Measurements from ENCODE around the gene RET.

The RET gene

GRCh38 chr10:43173120-43173519 lies 96.3 kb downstream of the RET start:
- no peaks in the 10 kb centered on the region for H3K27me3 ChIP-seq (ENCODE audit: low read depth, low read length)
- no peaks in the 10 kb centered on the region for H3K9me3 ChIP-seq (ENCODE audit: insufficient read depth, low read length)
- H4K20me1 ChIP-seq (ENCODE audit: insufficient read depth, low read length), result no peaks in the 10 kb centered on the region
- no peak overlapping the region for H3K4me3 ChIP-seq (ENCODE audit: low read length)
- H3K27ac ChIP-seq (ENCODE audit: low read length), result no peak overlapping the region
- no peak overlapping the region for H3K9ac ChIP-seq (ENCODE audit: low read length)
- no peak overlapping the region for H2AFZ ChIP-seq (ENCODE audit: low read depth, low read length)
- TF ChIP-seq EZH2phosphoT487 (IDR thresholded peaks at IDR 0.05; ENCODE audit: low read depth), result no peak
- TF ChIP-seq CTCF (IDR thresholded peaks at IDR 0.05; ENCODE audit: low read depth, low read length), result no peak
- H3K4me2 ChIP-seq (ENCODE audit: low read length), result no peak overlapping the region
- peaks cover 12% of the 10 kb centered on the region for H3K36me3 ChIP-seq (replicated peaks; ENCODE audit: low read depth, low read length)
- 0 out of 2 replicates have a peak, but pooled peaks cover 3% of the 10 kb centered on the region for H3K4me1 ChIP-seq (ENCODE audit: low read length)
- H3K79me2 ChIP-seq (ENCODE audit: low read length), result no peaks in the 10 kb centered on the region

GRCh38 chr10:43174969-43175368 lies 98.1 kb downstream of the RET start:
- peaks cover 19% of the 10 kb centered on the region for H3K36me3 ChIP-seq (replicated peaks; ENCODE audit: low read depth, low read length)
- H3K9ac ChIP-seq (ENCODE audit: low read length), result no peak overlapping the region
- H3K27ac ChIP-seq (ENCODE audit: low read length), result no peak overlapping the region
- no peaks in the 10 kb centered on the region for H3K27me3 ChIP-seq (ENCODE audit: low read depth, low read length)
- TF ChIP-seq CTCF (IDR thresholded peaks at IDR 0.05; ENCODE audit: low read depth, low read length) (no peak), EZH2phosphoT487 (IDR thresholded peaks at IDR 0.05; ENCODE audit: low read depth) (no peak)
- H3K4me1 ChIP-seq (ENCODE audit: low read length), result 0 out of 2 replicates have a peak, but pooled peaks cover 3% of the 10 kb centered on the region
- no peak overlapping the region for H3K4me3 ChIP-seq (ENCODE audit: low read length)
- H3K79me2 ChIP-seq (ENCODE audit: low read length), result no peaks in the 10 kb centered on the region
- H4K20me1 ChIP-seq (ENCODE audit: insufficient read depth, low read length), result no peaks in the 10 kb centered on the region
- no peaks in the 10 kb centered on the region for H3K9me3 ChIP-seq (ENCODE audit: insufficient read depth, low read length)
- no peak overlapping the region for H2AFZ ChIP-seq (ENCODE audit: low read depth, low read length)
- no peak overlapping the region for H3K4me2 ChIP-seq (ENCODE audit: low read length)

GRCh38 chr10:43176271-43176670 lies 99.4 kb downstream of the RET start:
- Histone ChIP-seq H3K4me3 (ENCODE audit: low read length) (no peak overlapping the region), H3K4me2 (ENCODE audit: low read length) (no peak overlapping the region), H3K27me3 (ENCODE audit: low read depth, low read length) (no peaks in the 10 kb centered on the region), H3K79me2 (ENCODE audit: low read length) (no peaks in the 10 kb centered on the region), H3K4me1 (ENCODE audit: low read length) (0 out of 2 replicates have a peak, but pooled peaks cover 3% of the 10 kb centered on the region), H2AFZ (ENCODE audit: low read depth, low read length) (no peak overlapping the region), H3K27ac (ENCODE audit: low read length) (no peak overlapping the region), H4K20me1 (ENCODE audit: insufficient read depth, low read length) (no peaks in the 10 kb centered on the region), H3K36me3 (replicated peaks; ENCODE audit: low read depth, low read length) (peaks cover 19% of the 10 kb centered on the region), H3K9me3 (ENCODE audit: insufficient read depth, low read length) (no peaks in the 10 kb centered on the region), H3K9ac (ENCODE audit: low read length) (no peak overlapping the region)
- TF ChIP-seq CTCF (IDR thresholded peaks at IDR 0.05; ENCODE audit: low read depth, low read length), result no peak
- no peak for TF ChIP-seq EZH2phosphoT487 (IDR thresholded peaks at IDR 0.05; ENCODE audit: low read depth)

- TF ChIP-seq EZH2phosphoT487 (IDR thresholded peaks at IDR 0.05; ENCODE audit: low read depth) (no peak), CTCF (IDR thresholded peaks at IDR 0.05; ENCODE audit: low read depth, low read length) (no peak)
- Histone ChIP-seq H3K9me3 (ENCODE audit: insufficient read depth, low read length) (no peaks in the 10 kb centered on the region), H3K36me3 (replicated peaks; ENCODE audit: low read depth, low read length) (peaks cover 19% of the 10 kb centered on the region), H2AFZ (ENCODE audit: low read depth, low read length) (no peak overlapping the region), H3K27ac (ENCODE audit: low read length) (no peak overlapping the region), H3K9ac (ENCODE audit: low read length) (no peak overlapping the region), H3K4me3 (ENCODE audit: low read length) (no peak overlapping the region), H3K4me1 (ENCODE audit: low read length) (no peaks in the 10 kb centered on the region), H3K4me2 (ENCODE audit: low read length) (no peak overlapping the region), H3K27me3 (ENCODE audit: low read depth, low read length) (no peaks in the 10 kb centered on the region), H4K20me1 (ENCODE audit: insufficient read depth, low read length) (no peaks in the 10 kb centered on the region), H3K79me2 (ENCODE audit: low read length) (no peaks in the 10 kb centered on the region)
These were observed 100.7 kb downstream of the RET start for GRCh38 chr10:43177595-43177994.

All from OCI-LY3 (cell line).